NCI-H510A treated with DMSO at 0.1 percent for 48 hours (cell line): Measurements from ENCODE around the gene MOAP1.
"Not testable (repeated sequence)": the region's sequence is repeated elsewhere in the genome, so short reads cannot be mapped to it uniquely, and the experiment has no call there.

Experiments used
- DNase-seq: peaks from one replicate; lab custom pipeline; 2025; lab: John Stamatoyannopoulos, UW

The MOAP1 gene

GRCh38 chr14:93184391-93185348, at the start of gene MOAP1, which contains the start of gene LYSET:
TSS of gene MOAP1 (minus strand) at chr14:93184897. CDS start at chr14:93184242, 655 bp downstream.
TSS of gene LYSET (plus strand) at chr14:93185317. CDS start at chr14:93185406, 89 bp downstream.
- peak; percentile 66 for DNase-seq

- DNase-seq = not testable (repeated sequence)
Measured at GRCh38 chr14:93233078-93233477, 48.4 kb upstream of the MOAP1 start.

- no peak for DNase-seq
Measured at GRCh38 chr14:93232159-93232558, 47.5 kb upstream of the MOAP1 start.

GRCh38 chr14:93231129-93231979, 46.7 kb upstream of the MOAP1 start:
- DNase-seq = peak; percentile 69

- DNase-seq = no peak
Measured at GRCh38 chr14:93230539-93230938, 45.8 kb upstream of the MOAP1 start.

GRCh38 chr14:93228550-93228949, 43.9 kb upstream of the MOAP1 start:
- DNase-seq = no peak

- DNase-seq = no peak
Measured at GRCh38 chr14:93223565-93223964, 38.9 kb upstream of the MOAP1 start.

GRCh38 chr14:93220509-93220908, 35.8 kb upstream of the MOAP1 start:
- no peak for DNase-seq

- DNase-seq = peak; percentile 46
Measured at GRCh38 chr14:93219103-93219726, 34.5 kb upstream of the MOAP1 start.

GRCh38 chr14:93214598-93214997, 29.9 kb upstream of the MOAP1 start:
- no peak for DNase-seq

- no peak for DNase-seq
Measured at GRCh38 chr14:93212432-93212831, 27.7 kb upstream of the MOAP1 start.

GRCh38 chr14:93207468-93208308, 23.0 kb upstream of the MOAP1 start:
- peak; percentile 10 for DNase-seq

GRCh38 chr14:93206793-93207467, 22.2 kb upstream of the MOAP1 start, which contains the start of the genes GON7 and UBR7:
TSS of gene GON7 (minus strand) at chr14:93207065. CDS start at chr14:93207037, 28 bp downstream.
TSS of gene UBR7 (plus strand) at chr14:93207256. CDS start at chr14:93207292, 36 bp downstream.
- DNase-seq = peak; percentile 92

- no peak for DNase-seq
Measured at GRCh38 chr14:93201155-93201704, 16.5 kb upstream of the MOAP1 start.

- DNase-seq = no peak
Measured at GRCh38 chr14:93200553-93200952, 15.9 kb upstream of the MOAP1 start.

- DNase-seq = no peak
Measured at GRCh38 chr14:93199031-93199430, 14.3 kb upstream of the MOAP1 start.

GRCh38 chr14:93195316-93195999, 10.8 kb upstream of the MOAP1 start:
- DNase-seq = no peak

GRCh38 chr14:93186956-93187355, 2.3 kb upstream of the MOAP1 start:
- no peak for DNase-seq

- no peak for DNase-seq
Measured at GRCh38 chr14:93186466-93186865, 1.8 kb upstream of the MOAP1 start.
